A549 (cell line): ENCODE measurements around the gene SYT15. TPM values are rescaled to one million over a fixed set of nuclear protein-coding genes. Genes with fewer than 3 reads are reported as not detected.

Experiments
- ATAC-seq, 2 experiments: fragments of 200-7000 bp in 1 of 2; fragments of >200 bp in 1 of 2; cut with Nextera tagmentation in 1 of 2; cut with Tn5 transposase in 1 of 2; 3 replicates each; pipeline versions ENCODE4 v1.8.0 to v1.9.1; 2018 to 2020; ENCODE audit warnings: mild to moderate bottlenecking in 1 of 2, moderate library complexity in 1 of 2
- CTCF ChIA-PET: fragments of 300-600 bp; sonication (Branson Sonifier 250); formaldehyde crosslinking; extraction: SDS; loops from one replicate; lab custom pipeline; 2021; ENCODE audit warnings: antibody characterized with exemption, inconsistent platforms; lab: Yijun Ruan, JAX
- POLR2A ChIA-PET: fragments of 350-600 bp; formaldehyde crosslinking; extraction: SDS; loops from one replicate; lab custom pipeline; 2021; ENCODE audit warnings: antibody characterized with exemption, inconsistent platforms; lab: Yijun Ruan, JAX
- DNase-seq, 2 experiments: peaks; one replicate each; pipeline versions ENCODE4 v3.0.0 to v3.0.0-alpha.2; 2011 to 2016; ENCODE audit warnings: low read depth in 1 of 2, low spot score in 1 of 2
- FAIRE-seq: peaks from 2 replicates; lab custom pipeline; 2011; peaks lifted over from hg19 to GRCh38; lab: Jason Lieb, UNC
- H3K27ac ChIP-seq, 2 experiments: fragments of >200 bp; sonication (Bioruptor Twin); formaldehyde crosslinking; 3 replicates each; pipeline ENCODE4 v1.5.1; 2016 to 2017
- H3K4me1 ChIP-seq: fragments of >200 bp; sonication (Bioruptor Twin); formaldehyde crosslinking; 3 replicates; pipeline ENCODE4 v1.6.1; 2016
- H3K4me2 ChIP-seq: fragments of >200 bp; sonication (Bioruptor Twin); formaldehyde crosslinking; 3 replicates; pipeline ENCODE4 v1.6.1; 2016
- H3K4me3 ChIP-seq: fragments of >200 bp; sonication (Bioruptor Twin); formaldehyde crosslinking; 3 replicates; pipeline ENCODE4 v1.5.1; 2016
- H3K9me3 ChIP-seq: fragments of >200 bp; sonication (Bioruptor Twin); formaldehyde crosslinking; 3 replicates; pipeline ENCODE4 v1.6.1; 2016
- CEBPB ChIP-seq, 2 experiments: fragments of >200 bp in 1 of 2; sonication (Bioruptor Twin) in 1 of 2; formaldehyde crosslinking in 1 of 2; IDR thresholded peaks; 2 replicates each; pipeline ENCODE4 v1.6.1; 2012 to 2016
- FOSL2 ChIP-seq, 2 experiments: fragments of 450-650 bp in 1 of 2; fragments of >200 bp in 1 of 2; sonication (Bioruptor Twin) in 1 of 2; formaldehyde crosslinking; IDR thresholded peaks; 2 replicates each; pipeline versions ENCODE4 v1.5.0 to v1.6.1; 2016 to 2020; ENCODE audit warnings: mild to moderate bottlenecking in 1 of 2, moderate library complexity in 1 of 2
- HDAC2 ChIP-seq: fragments of 200-600 bp; sonication (generic); IDR thresholded peaks from 2 replicates; pipeline ENCODE4 v1.6.1; 2016
- JUN ChIP-seq, 2 experiments: fragments of >200 bp; sonication (Bioruptor Twin); formaldehyde crosslinking; IDR thresholded peaks; 2 replicates in 1 of 2; 3 replicates in 1 of 2; pipeline ENCODE4 v1.6.1; 2016 to 2017
- MAZ ChIP-seq: fragments of 150-350 bp; IDR thresholded peaks from 2 replicates; pipeline ENCODE4 v1.6.1; 2014; ENCODE audit warnings: antibody characterized with exemption, low read depth, low read length, borderline replicate concordance
- NFE2L2 ChIP-seq: fragments of 150-350 bp; conservative IDR thresholded peaks from 2 replicates; pipeline ENCODE4 v1.6.1; 2014; ENCODE audit warnings: low read length
- POLR2AphosphoS2 ChIP-seq: conservative IDR thresholded peaks from 2 replicates; pipeline ENCODE4 v1.6.1; 2012; ENCODE audit warnings: low read length, improper control_type of control experiment, inconsistent platforms
- RAD21 ChIP-seq, 2 experiments: fragments of >200 bp in 1 of 2; sonication (Bioruptor Twin) in 1 of 2; formaldehyde crosslinking in 1 of 2; IDR thresholded peaks in 1 of 2; conservative IDR thresholded peaks in 1 of 2; 2 replicates in 1 of 2; 3 replicates in 1 of 2; pipeline ENCODE4 v1.6.1; 2012 to 2018; ENCODE audit warnings: inconsistent platforms in 1 of 2
- RARB ChIP-seq: fragments of 250-450 bp; sonication (Bioruptor Pico); IDR thresholded peaks from 2 replicates; pipeline ENCODE4 v1.8.0; 2021; ENCODE audit warnings: mild to moderate bottlenecking, moderate library complexity
- RFX5 ChIP-seq: fragments of 450-650 bp; IDR thresholded peaks from 2 replicates; pipeline ENCODE4 v1.7.1; 2014; ENCODE audit warnings: antibody characterized with exemption, mild to moderate bottlenecking, moderate library complexity
- SMC3 ChIP-seq: fragments of >200 bp; sonication (Bioruptor Twin); formaldehyde crosslinking; IDR thresholded peaks from 3 replicates; pipeline ENCODE4 v1.6.1; 2018; ENCODE audit warnings: inconsistent platforms
- SREBF2 ChIP-seq: fragments of 450-650 bp; IDR thresholded peaks from 2 replicates; pipeline ENCODE4 v1.6.1; 2014; ENCODE audit warnings: mild to moderate bottlenecking, moderate library complexity
- ZC3H11A ChIP-seq: fragments of 450-650 bp; IDR thresholded peaks from 2 replicates; pipeline ENCODE4 v1.6.1; 2014; ENCODE audit warnings: antibody characterized with exemption, mild to moderate bottlenecking
- ZNF302 ChIP-seq: fragments of 250-450 bp; sonication (Bioruptor Pico); IDR thresholded peaks from 2 replicates; pipeline ENCODE4 v1.9.0; 2021; ENCODE audit warnings: inconsistent platforms, mild to moderate bottlenecking, moderate library complexity
- WGBS: methylation state at CpG from one replicate; pipeline ENCODE4 v1.1.6; 2017; ENCODE audit errors: missing lambda C conversion rate; 5-methylcytosine and 5-hydroxymethylcytosine counted together
- polyA plus RNA-seq, 4 experiments: library from polyadenylated mRNA; depleted of rRNA in 3 of 4; stranded (reverse); fragments of >200 nt; fragmentation: RNase III in 1 of 4; extraction: RNeasy Plus Mini Kit Qiagen cat#74134 plus additional on column Dnase treatment in 1 of 4; gene quantifications; 2 replicates in 3 of 4; 3 replicates in 1 of 4; pipeline ENCODE4 v1.2.3, GENCODE V29; 2011 to 2017
- TF ChIP-seq, protein P1 (sequence below): IDR thresholded peaks from 2 replicates; pipeline ENCODE4 v1.6.1; 2012; ENCODE audit warnings: low read depth, borderline replicate concordance
- TF ChIP-seq, protein P2 (sequence below): fragments of 250-450 bp; sonication (Bioruptor Pico); IDR thresholded peaks from 2 replicates; pipeline ENCODE4 v1.5.0; 2021; ENCODE audit warnings: mild to moderate bottlenecking, moderate library complexity, borderline replicate concordance
- TF ChIP-seq, protein P3 (sequence below): fragments of >200 bp; sonication (Bioruptor Twin); formaldehyde crosslinking; IDR thresholded peaks from 3 replicates; pipeline ENCODE4 v1.6.1; 2016
- TF ChIP-seq, protein P4 (sequence below): IDR thresholded peaks from 2 replicates; pipeline ENCODE4 v1.6.1; 2012

The SYT15 gene
- polyA plus RNA-seq, 2 of the 4 experiments (the other 2 are of a cell fraction) = 3.5 to 3.6 TPM

DNA sequence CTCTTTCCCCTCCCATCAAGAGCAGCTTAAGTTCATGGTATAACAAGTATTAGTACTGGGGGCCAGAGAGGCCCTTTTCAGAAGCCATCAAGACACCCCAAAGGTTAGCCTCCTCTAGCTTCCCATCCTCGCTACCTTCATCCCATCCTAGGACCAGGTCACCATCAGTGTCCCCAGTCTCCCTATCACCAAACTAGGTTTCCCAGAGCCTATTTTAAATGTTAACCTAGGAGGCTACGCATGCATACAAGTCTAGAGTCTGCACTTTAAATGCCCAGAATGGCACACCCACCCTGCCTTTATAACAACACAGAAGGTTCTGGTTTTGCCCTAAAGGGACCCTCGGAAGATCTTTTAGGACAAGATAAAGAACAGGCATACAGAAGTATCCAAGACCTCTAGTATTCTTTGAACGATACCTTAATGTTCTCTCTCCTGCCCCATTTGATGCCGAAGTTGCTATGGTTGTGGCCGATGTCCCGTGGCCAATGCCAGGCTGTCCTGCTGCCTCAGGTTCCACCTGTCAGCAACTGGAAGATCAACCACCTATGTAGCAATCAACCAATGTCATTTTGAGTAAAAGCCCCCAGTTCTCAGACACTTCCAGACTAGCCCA is 24.7 kb upstream of the SYT15 start (continued):
- TF ChIP-seq MAZ (no peak), ZC3H11A (no peak), POLR2AphosphoS2 (no peak), HDAC2 (no peak)
- TF ChIP-seq, protein P1, sequence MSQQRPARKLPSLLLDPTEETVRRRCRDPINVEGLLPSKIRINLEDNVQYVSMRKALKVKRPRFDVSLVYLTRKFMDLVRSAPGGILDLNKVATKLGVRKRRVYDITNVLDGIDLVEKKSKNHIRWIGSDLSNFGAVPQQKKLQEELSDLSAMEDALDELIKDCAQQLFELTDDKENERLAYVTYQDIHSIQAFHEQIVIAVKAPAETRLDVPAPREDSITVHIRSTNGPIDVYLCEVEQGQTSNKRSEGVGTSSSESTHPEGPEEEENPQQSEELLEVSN = no peak

DNA sequence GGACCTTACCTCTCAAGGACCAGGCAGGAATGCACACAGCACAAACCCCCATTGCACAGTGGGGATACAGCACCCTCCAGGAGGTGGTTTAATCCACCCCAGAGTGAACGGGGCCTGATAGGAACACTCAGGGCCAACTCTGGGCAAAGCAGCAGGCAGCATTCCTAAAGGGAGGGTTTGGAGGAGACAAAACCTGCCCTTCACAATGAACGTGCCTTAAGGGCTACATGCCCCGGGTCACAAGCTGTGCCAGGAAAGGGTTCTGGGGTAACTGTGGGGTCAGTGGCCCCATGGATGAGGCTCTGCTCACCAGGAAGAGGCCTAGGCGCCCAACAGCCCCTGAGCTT is 23.6 kb upstream of the SYT15 start:
- POLR2A ChIA-PET = interaction anchor here (0.6 to 1.1 kb wide), 2 partner anchors 11 to 39 kb away, joined by 3 to 5 read pairs; no protein-coding TSS in a partner anchor
- H3K4me2 ChIP-seq = peak overlapping the region; percentile 68
- TF ChIP-seq RARB (CRISPR knock-in tag) (no peak), RFX5 (no peak), FOSL2 (IDR thresholded peaks at IDR 0.05) (no peak), FOSL2 (CRISPR knock-in tag; IDR thresholded peaks at IDR 0.05) (no peak), SMC3 (no peak), ZC3H11A (no peak), NFE2L2 (no peak), RAD21 (conservative IDR thresholded peaks at IDR 0.05 in 1 of 2, IDR thresholded peaks at IDR 0.05 in 1 of 2) (no peak), CEBPB (IDR thresholded peaks at IDR 0.05) (no peak), HDAC2 (no peak), SREBF2 (no peak)
- TF ChIP-seq, protein P2, sequence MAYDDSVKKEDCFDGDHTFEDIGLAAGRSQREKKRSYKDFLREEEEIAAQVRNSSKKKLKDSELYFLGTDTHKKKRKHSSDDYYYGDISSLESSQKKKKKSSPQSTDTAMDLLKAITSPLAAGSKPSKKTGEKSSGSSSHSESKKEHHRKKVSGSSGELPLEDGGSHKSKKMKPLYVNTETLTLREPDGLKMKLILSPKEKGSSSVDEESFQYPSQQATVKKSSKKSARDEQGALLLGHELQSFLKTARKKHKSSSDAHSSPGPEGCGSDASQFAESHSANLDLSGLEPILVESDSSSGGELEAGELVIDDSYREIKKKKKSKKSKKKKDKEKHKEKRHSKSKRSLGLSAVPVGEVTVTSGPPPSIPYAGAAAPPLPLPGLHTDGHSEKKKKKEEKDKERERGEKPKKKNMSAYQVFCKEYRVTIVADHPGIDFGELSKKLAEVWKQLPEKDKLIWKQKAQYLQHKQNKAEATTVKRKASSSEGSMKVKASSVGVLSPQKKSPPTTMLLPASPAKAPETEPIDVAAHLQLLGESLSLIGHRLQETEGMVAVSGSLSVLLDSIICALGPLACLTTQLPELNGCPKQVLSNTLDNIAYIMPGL (CRISPR knock-in tag) = no peak
- TF ChIP-seq, protein P3, sequence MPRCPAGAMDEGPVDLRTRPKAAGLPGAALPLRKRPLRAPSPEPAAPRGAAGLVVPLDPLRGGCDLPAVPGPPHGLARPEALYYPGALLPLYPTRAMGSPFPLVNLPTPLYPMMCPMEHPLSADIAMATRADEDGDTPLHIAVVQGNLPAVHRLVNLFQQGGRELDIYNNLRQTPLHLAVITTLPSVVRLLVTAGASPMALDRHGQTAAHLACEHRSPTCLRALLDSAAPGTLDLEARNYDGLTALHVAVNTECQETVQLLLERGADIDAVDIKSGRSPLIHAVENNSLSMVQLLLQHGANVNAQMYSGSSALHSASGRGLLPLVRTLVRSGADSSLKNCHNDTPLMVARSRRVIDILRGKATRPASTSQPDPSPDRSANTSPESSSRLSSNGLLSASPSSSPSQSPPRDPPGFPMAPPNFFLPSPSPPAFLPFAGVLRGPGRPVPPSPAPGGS = no peak; the same call in 2 of the 3 replicates
- H3K9me3 ChIP-seq = no peaks in the 10 kb centered on the region
- peak overlapping the region; percentile 70 for H3K4me3 ChIP-seq
- CTCF ChIA-PET = interaction anchor here (2.2 to 9.4 kb wide), 2 partner anchors 8 to 15 kb away, joined by 7 to 87 read pairs; no protein-coding TSS in a partner anchor
- peak overlapping the region; percentile 88 to 89 for H3K27ac ChIP-seq
- DNase-seq = no peak
- peak in 1 of 2 experiments; percentile 6; a peak in 3 of 6 replicates for ATAC-seq
- peaks cover 71% of the 10 kb centered on the region for H3K4me1 ChIP-seq
- WGBS = 39% methylated on average over 4 of the region's 4 CpGs
- no peak for FAIRE-seq

DNA sequence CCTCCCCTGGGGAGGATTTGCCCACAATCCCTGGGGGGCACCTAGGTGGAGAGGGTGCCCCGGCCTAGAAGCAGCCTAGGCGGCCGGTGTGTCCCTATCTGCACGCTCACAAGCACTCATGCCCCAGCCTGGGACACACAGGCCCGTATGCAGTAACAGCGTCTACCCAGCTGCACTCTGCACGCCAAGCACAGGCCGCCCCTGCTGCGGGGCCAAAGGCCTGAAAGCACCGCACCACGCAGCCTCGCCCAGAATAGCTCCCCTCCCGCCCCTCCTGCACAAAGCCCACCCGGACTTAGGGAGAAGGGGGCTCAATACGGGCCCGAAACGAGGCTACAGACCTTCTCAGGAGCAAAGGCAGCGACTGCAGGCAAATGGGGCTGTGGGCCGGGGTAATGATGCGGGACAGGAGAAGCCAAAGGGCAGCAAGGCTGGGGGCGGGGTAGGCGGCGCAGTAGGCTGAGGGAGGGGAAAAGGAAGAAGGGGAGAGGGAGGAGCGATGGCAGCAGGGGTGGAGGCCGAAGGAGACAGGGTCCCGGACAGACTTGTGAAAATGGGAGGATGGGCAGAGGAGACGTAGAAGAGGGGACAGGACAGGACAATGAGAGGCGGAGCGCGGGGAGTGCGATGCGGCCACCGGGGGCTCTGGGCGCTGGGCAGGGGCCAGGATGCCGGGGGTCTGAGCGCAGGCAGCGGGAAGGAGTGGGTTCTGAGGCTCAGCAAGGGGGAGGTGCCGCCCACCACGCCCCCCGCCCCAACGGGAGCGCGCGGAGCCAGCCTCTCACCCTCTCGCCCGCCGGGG is 23.0 kb upstream of the SYT15 start:
- ATAC-seq = peak; percentile 28 to 49
- Histone ChIP-seq H3K4me3 (peak overlapping the region; percentile 70), H3K4me2 (peak overlapping the region; percentile 68), H3K9me3 (no peaks in the 10 kb centered on the region), H3K27ac (peak overlapping the region; percentile 88 to 89), H3K4me1 (peaks cover 68% of the 10 kb centered on the region)
- DNase-seq = peak; percentile 51 to 69
- TF ChIP-seq JUN (IDR thresholded peaks at IDR 0.05) (peak in 1 of 2 experiments; percentile 55; a peak in 1 of 5 replicates), ZNF302 (CRISPR knock-in tag) (no peak)
- TF ChIP-seq, protein P4, sequence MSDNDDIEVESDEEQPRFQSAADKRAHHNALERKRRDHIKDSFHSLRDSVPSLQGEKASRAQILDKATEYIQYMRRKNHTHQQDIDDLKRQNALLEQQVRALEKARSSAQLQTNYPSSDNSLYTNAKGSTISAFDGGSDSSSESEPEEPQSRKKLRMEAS = 0 out of 2 replicates have a peak, but pooled peaks have one; percentile 22
- WGBS = 51% methylated on average over 47 of the region's 47 CpGs
- CTCF ChIA-PET = interaction anchor here (1.5 to 9.4 kb wide), 2 partner anchors 9 to 16 kb away, joined by 4 to 87 read pairs; no protein-coding TSS in a partner anchor
- FAIRE-seq = no peak
- POLR2A ChIA-PET = interaction anchor here (0.6 to 1.4 kb wide), 4 partner anchors 9 to 40 kb away, joined by 3 to 9 read pairs (median 6); no protein-coding TSS in a partner anchor
